Neural crest cell (in vitro differentiated cells): ENCODE measurements around the gene EPO. TPM values are rescaled to one million over a fixed set of nuclear protein-coding genes. Genes with fewer than 3 reads are reported as not detected.
A peak's percentile ranks its signal among the peaks of the same experiment; 100 is the strongest.

Experiments
- DNase-seq: peaks from one replicate; pipeline ENCODE4 v3.0.0; 2021; ENCODE audit warnings: low read depth, mixed read lengths, low spot score
- H3K27ac Mint-ChIP-seq: one replicate; pipeline ENCODE4 v1.8.0; 2021; ENCODE audit warnings: mild to moderate bottlenecking, mixed read lengths; ENCODE audit not compliant: unreplicated experiment
- H3K27me3 Mint-ChIP-seq: 2 replicates; pipeline ENCODE4 v1.8.0; 2021; ENCODE audit warnings: low read depth, mild to moderate bottlenecking, mixed read lengths
- H3K36me3 Mint-ChIP-seq: 2 replicates; pipeline ENCODE4 v1.8.0; 2021; ENCODE audit warnings: low read depth, mild to moderate bottlenecking, mixed read lengths
- H3K4me1 Mint-ChIP-seq: 2 replicates; pipeline ENCODE4 v1.8.0; 2021; ENCODE audit warnings: mixed read lengths
- H3K4me3 Mint-ChIP-seq: one replicate; pipeline ENCODE4 v1.8.0; 2021; ENCODE audit warnings: mild to moderate bottlenecking, mixed read lengths
- H3K9me3 Mint-ChIP-seq: 2 replicates; pipeline ENCODE4 v1.8.0; 2021; ENCODE audit warnings: mixed read lengths
- CTCF ChIP-seq: fragments of 200-600 bp; sonication (generic); conservative IDR thresholded peaks from 2 replicates; pipeline ENCODE4 v1.5.0; 2021; ENCODE audit warnings: antibody characterized with exemption, mild to moderate bottlenecking
- total RNA-seq: library from RNA; stranded (reverse); gene quantifications from 2 replicates; pipeline ENCODE4 v1.2.1, GENCODE V29; 2021

EPO gene
- total RNA-seq, 1 donor from 2014 or later, result 0.30 TPM

- H3K9me3 Mint-ChIP-seq, result no peaks in the 10 kb centered on the region
- H3K4me3 Mint-ChIP-seq, result peak overlapping the region; percentile 96
- H3K36me3 Mint-ChIP-seq, result peaks cover 6% of the 10 kb centered on the region
- H3K27me3 Mint-ChIP-seq, result peaks cover 19% of the 10 kb centered on the region
- no peak for TF ChIP-seq CTCF
- DNase-seq, result no peak
- H3K4me1 Mint-ChIP-seq, result peaks cover 10% of the 10 kb centered on the region
- no peak overlapping the region for H3K27ac Mint-ChIP-seq
Observed at GRCh38 chr7:100675105-100675451, 45.2 kb upstream of the EPO start.

- Mint-ChIP-seq H3K36me3 (peaks cover 8% of the 10 kb centered on the region), H3K9me3 (no peaks in the 10 kb centered on the region), H3K4me1 (peaks cover 13% of the 10 kb centered on the region), H3K27me3 (peaks cover 16% of the 10 kb centered on the region), H3K4me3 (peak overlapping the region; percentile 89), H3K27ac (no peak overlapping the region)
- no peak for TF ChIP-seq CTCF
- DNase-seq, result peak; percentile 64
Observed at GRCh38 chr7:100675581-100676350, 44.5 kb upstream of the EPO start.

- DNase-seq, result no peak
- TF ChIP-seq CTCF, result no peak
- Mint-ChIP-seq H3K27me3 (peaks cover 8% of the 10 kb centered on the region), H3K4me1 (peaks cover 13% of the 10 kb centered on the region), H3K9me3 (no peaks in the 10 kb centered on the region), H3K36me3 (peaks cover 8% of the 10 kb centered on the region), H3K4me3 (peak overlapping the region; percentile 89), H3K27ac (peak overlapping the region; percentile 71)
Observed at GRCh38 chr7:100676501-100677306, 43.6 kb upstream of the EPO start.

GRCh38 chr7:100677308-100678267, 42.7 kb upstream of the EPO start:
- no peak for DNase-seq
- Mint-ChIP-seq H3K4me3 (peak overlapping the region; percentile 80), H3K27me3 (peaks cover 3% of the 10 kb centered on the region), H3K4me1 (peaks cover 13% of the 10 kb centered on the region), H3K27ac (no peak overlapping the region), H3K36me3 (peaks cover 8% of the 10 kb centered on the region), H3K9me3 (no peaks in the 10 kb centered on the region)
- TF ChIP-seq CTCF, result no peak

- DNase-seq, result no peak
Observed at GRCh38 chr7:100678291-100678984, 41.8 kb upstream of the EPO start.

More at GRCh38 chr7:100678291-100678984, 41.8 kb upstream of the EPO start:
- peaks cover 8% of the 10 kb centered on the region for H3K36me3 Mint-ChIP-seq
- no peaks in the 10 kb centered on the region for H3K9me3 Mint-ChIP-seq
- H3K27ac Mint-ChIP-seq, result peak overlapping the region; percentile 92
- H3K4me3 Mint-ChIP-seq, result peak overlapping the region; percentile 77
- TF ChIP-seq CTCF, result no peak
- H3K27me3 Mint-ChIP-seq, result peaks cover under 1% of the 10 kb centered on the region
- H3K4me1 Mint-ChIP-seq, result peaks cover 9% of the 10 kb centered on the region
